Cardiac muscle cell (in vitro differentiated cells and primary cell): ENCODE results near the gene LIN54. TPM values are rescaled to one million over a fixed set of nuclear protein-coding genes. Genes with fewer than 3 reads are reported as not detected.

Experiments
- DNase-seq, 2 donors: peaks; one replicate each; pipeline versions ENCODE4 v3.0.0 to v3.0.0-alpha.2; 2010 to 2017; ENCODE audit warnings: low read depth in 1 of 2, low spot score in 1 of 2
- H3K27ac ChIP-seq: fragments of 200-600 bp; sonication (generic); 2 replicates; pipeline ENCODE4 v1.5.1; 2016
- H3K27me3 ChIP-seq: fragments of 200-600 bp; sonication (generic); 2 replicates; pipeline ENCODE4 v1.6.0; 2016; ENCODE audit warnings: control low read depth
- H3K36me3 ChIP-seq: fragments of 200-600 bp; sonication (generic); 2 replicates; pipeline ENCODE4 v1.5.1; 2016; ENCODE audit warnings: control low read depth
- H3K4me1 ChIP-seq: fragments of 200-600 bp; sonication (generic); 2 replicates; pipeline ENCODE4 v1.8.1; 2017; ENCODE audit warnings: low read depth, mild to moderate bottlenecking, mixed run types
- H3K4me3 ChIP-seq: fragments of 200-600 bp; sonication (generic); 2 replicates; pipeline ENCODE4 v1.5.1; 2016; ENCODE audit warnings: mild to moderate bottlenecking
- H3K9me3 ChIP-seq: fragments of 200-600 bp; sonication (generic); 2 replicates; pipeline ENCODE4 v1.5.1; 2017; ENCODE audit warnings: low read depth, mild to moderate bottlenecking, control low read depth
- CTCF ChIP-seq: IDR thresholded peaks from 2 replicates; pipeline ENCODE4 v1.5.1; 2012; ENCODE audit warnings: low read depth, mild to moderate bottlenecking, low read length
- polyA plus RNA-seq: library from polyadenylated mRNA; unstranded; fragments of >200 nt; fragmentation: Nextera tagmentation; extraction: Ambion mirVana; gene quantifications from 2 replicates; pipeline ENCODE4 v1.2.1, GENCODE V29; 2016
- total RNA-seq: library from RNA; depleted of rRNA; stranded (reverse); fragments of >200 nt; gene quantifications from 2 replicates; pipeline ENCODE4 v1.2.3, GENCODE V29; 2016

LIN54 gene
- total and polyA plus RNA-seq, 2 experiments from 2014 or later, result 4.8 to 9.2 TPM

- no peak for TF ChIP-seq CTCF
- Histone ChIP-seq H3K9me3 (no peaks in the 10 kb centered on the region), H3K36me3 (peaks cover 5% of the 10 kb centered on the region), H3K27ac (no peak overlapping the region), H3K4me3 (no peak overlapping the region), H3K4me1 (peaks cover 12% of the 10 kb centered on the region), H3K27me3 (no peaks in the 10 kb centered on the region)
- no peak for DNase-seq
Measured at GRCh38 chr4:82969414-82969813, 41.2 kb downstream of the LIN54 start.

GRCh38 chr4:82968972-82969371, 41.7 kb downstream of the LIN54 start:
- Histone ChIP-seq H3K27ac (no peak overlapping the region), H3K27me3 (no peaks in the 10 kb centered on the region), H3K4me3 (no peak overlapping the region), H3K9me3 (no peaks in the 10 kb centered on the region), H3K36me3 (peaks cover 5% of the 10 kb centered on the region), H3K4me1 (peaks cover 12% of the 10 kb centered on the region)
- DNase-seq, result no peak
- TF ChIP-seq CTCF, result no peak

- peaks cover 12% of the 10 kb centered on the region for H3K4me1 ChIP-seq
- H3K9me3 ChIP-seq, result no peaks in the 10 kb centered on the region
- no peak for DNase-seq
- H3K4me3 ChIP-seq, result no peak overlapping the region
- H3K27ac ChIP-seq, result peak overlapping the region; percentile 4
- TF ChIP-seq CTCF, result no peak
- peaks cover 5% of the 10 kb centered on the region for H3K36me3 ChIP-seq
- no peaks in the 10 kb centered on the region for H3K27me3 ChIP-seq
Measured at GRCh38 chr4:82965763-82966162, 44.9 kb downstream of the LIN54 start.

- Histone ChIP-seq H3K4me1 (no peaks in the 10 kb centered on the region), H3K9me3 (no peaks in the 10 kb centered on the region), H3K4me3 (no peak overlapping the region), H3K27me3 (no peaks in the 10 kb centered on the region), H3K27ac (no peak overlapping the region), H3K36me3 (no peaks in the 10 kb centered on the region)
- TF ChIP-seq CTCF, result no peak
- DNase-seq, result no peak
Measured at GRCh38 chr4:82957045-82957444, 53.6 kb downstream of the LIN54 start.

GRCh38 chr4:82954212-82954611, 56.4 kb downstream of the LIN54 start:
- no peak for DNase-seq
- Histone ChIP-seq H3K4me1 (no peaks in the 10 kb centered on the region), H3K27ac (no peak overlapping the region), H3K36me3 (no peaks in the 10 kb centered on the region), H3K27me3 (no peaks in the 10 kb centered on the region), H3K9me3 (no peaks in the 10 kb centered on the region), H3K4me3 (no peak overlapping the region)
- no peak for TF ChIP-seq CTCF

GRCh38 chr4:82951196-82951595, 59.4 kb downstream of the LIN54 start:
- no peaks in the 10 kb centered on the region for H3K27me3 ChIP-seq
- TF ChIP-seq CTCF, result no peak
- no peaks in the 10 kb centered on the region for H3K4me1 ChIP-seq
- H3K27ac ChIP-seq, result no peak overlapping the region
- DNase-seq, result no peak
- no peaks in the 10 kb centered on the region for H3K9me3 ChIP-seq
- H3K36me3 ChIP-seq, result peaks cover 2% of the 10 kb centered on the region
- no peak overlapping the region for H3K4me3 ChIP-seq
